BJ (cell line): Measurements from ENCODE around the gene TAF4. TPM values are rescaled to one million over a fixed set of nuclear protein-coding genes. Genes with fewer than 3 reads are reported as not detected.

Experiments used
- CTCF ChIA-PET: fragments of 350-600 bp; formaldehyde crosslinking; extraction: SDS; loops from one replicate; lab custom pipeline; 2021; ENCODE audit warnings: antibody characterized with exemption, inconsistent platforms; lab: Yijun Ruan, JAX
- POLR2A ChIA-PET: fragments of 300-600 bp; sonication (Branson Sonifier 250); formaldehyde crosslinking; extraction: SDS; loops from one replicate; lab custom pipeline; 2021; ENCODE audit warnings: antibody characterized with exemption; lab: Charles Lee
- DNase-seq: peaks from one replicate; pipeline ENCODE4 v3.0.0-alpha.2; 2011; ENCODE audit warnings: low read depth
- H3K27me3 ChIP-seq: 2 replicates; pipeline ENCODE4 v1.6.0; 2011; ENCODE audit warnings: low read length; ENCODE audit not compliant: control insufficient read depth, insufficient read depth
- H3K36me3 ChIP-seq: 2 replicates; pipeline ENCODE4 v1.5.1; 2011; ENCODE audit warnings: low read length; ENCODE audit not compliant: control insufficient read depth, insufficient read depth
- H3K4me3 ChIP-seq: 2 replicates; pipeline ENCODE4 v1.5.1; 2011; ENCODE audit warnings: low read depth, mild to moderate bottlenecking, control low read depth, low read length
- polyA plus RNA-seq: library from polyadenylated mRNA; depleted of rRNA; stranded (reverse); fragments of >200 nt; gene quantifications from 2 replicates; pipeline ENCODE4 v1.2.3, GENCODE V29; 2011
- TF ChIP-seq, protein P1 (sequence below): IDR thresholded peaks from 2 replicates; pipeline ENCODE4 v1.5.1; 2011; ENCODE audit warnings: low read depth, mild to moderate bottlenecking, control low read depth, inconsistent platforms, low read length, moderate library complexity; ENCODE audit not compliant: insufficient read depth

Gene TAF4
- polyA plus RNA-seq, 1 experiment = 1.2 TPM

DNA sequence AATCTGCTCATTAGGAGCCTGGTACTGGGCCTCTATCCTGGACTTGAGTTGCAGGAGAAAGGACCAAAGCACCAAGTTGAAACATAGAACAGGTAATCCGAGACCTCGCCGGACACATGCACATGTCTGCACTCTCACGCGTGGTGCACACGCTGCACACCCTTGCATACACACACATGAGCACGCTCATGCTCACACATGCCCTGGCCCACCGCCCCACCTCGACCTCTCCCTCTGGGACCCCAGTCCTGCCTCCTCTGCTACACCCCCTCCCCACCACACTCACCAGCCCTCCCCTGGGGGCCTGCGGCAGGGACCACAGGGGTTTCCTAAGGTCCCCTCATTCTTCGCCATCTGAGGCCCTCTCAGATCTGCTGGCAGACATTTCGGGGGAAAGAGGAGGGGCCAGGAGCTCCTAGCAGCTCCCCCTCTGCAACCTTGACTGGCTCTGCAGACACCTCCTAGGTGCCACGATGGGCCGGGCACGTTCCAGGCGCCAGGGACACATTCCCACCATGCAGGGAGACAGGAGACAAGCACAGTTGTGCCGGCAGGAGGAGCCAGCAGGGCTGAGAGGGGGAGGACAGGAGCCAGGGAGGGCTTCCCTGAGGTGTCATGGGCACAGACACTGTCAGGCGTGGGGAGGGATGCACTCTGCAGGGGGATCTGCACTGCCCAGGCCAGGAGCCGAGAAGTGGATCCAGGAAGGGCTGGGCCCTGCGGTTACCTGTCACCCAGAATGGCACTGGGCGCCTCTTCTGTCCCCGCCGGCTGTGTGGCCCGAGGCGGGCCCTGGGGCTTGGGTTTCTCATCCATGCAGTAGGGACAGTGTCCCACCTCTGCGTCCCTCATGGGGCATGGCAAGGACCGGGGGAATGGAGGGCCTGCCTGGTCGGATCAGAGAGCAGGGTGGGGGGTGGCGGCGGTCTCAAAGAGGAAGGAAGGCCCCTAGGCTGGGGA, 31.0 kb upstream of the TAF4 start:
- H3K36me3 ChIP-seq = no peaks in the 10 kb centered on the region
- ChIA-PET POLR2A (no interaction called here), CTCF (no interaction called here)
- no peaks in the 10 kb centered on the region for H3K27me3 ChIP-seq
- DNase-seq = no peak
- TF ChIP-seq, protein P1, sequence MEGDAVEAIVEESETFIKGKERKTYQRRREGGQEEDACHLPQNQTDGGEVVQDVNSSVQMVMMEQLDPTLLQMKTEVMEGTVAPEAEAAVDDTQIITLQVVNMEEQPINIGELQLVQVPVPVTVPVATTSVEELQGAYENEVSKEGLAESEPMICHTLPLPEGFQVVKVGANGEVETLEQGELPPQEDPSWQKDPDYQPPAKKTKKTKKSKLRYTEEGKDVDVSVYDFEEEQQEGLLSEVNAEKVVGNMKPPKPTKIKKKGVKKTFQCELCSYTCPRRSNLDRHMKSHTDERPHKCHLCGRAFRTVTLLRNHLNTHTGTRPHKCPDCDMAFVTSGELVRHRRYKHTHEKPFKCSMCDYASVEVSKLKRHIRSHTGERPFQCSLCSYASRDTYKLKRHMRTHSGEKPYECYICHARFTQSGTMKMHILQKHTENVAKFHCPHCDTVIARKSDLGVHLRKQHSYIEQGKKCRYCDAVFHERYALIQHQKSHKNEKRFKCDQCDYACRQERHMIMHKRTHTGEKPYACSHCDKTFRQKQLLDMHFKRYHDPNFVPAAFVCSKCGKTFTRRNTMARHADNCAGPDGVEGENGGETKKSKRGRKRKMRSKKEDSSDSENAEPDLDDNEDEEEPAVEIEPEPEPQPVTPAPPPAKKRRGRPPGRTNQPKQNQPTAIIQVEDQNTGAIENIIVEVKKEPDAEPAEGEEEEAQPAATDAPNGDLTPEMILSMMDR = no peak
- H3K4me3 ChIP-seq = no peak overlapping the region

DNA sequence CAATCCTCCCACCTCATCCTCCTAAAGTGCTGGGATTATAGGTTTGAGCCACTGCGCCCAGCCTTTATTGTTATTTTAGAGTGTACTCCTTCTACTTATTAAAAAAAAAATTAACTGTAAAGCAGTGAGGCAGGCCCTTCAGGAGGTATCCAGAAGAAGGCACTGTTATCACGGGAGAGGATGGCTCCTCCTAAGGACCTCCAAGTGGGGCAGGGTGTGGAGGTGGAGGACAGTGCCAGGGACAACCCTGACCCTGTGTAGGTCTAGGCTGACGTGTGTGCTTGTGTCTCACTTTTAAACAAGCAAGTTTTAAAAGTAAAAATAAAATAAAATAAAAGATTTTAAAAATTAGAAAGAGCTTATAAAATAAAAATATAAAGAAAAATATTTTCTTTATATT, 23.7 kb upstream of the TAF4 start:
- H3K36me3 ChIP-seq = no peaks in the 10 kb centered on the region
- ChIA-PET CTCF (interaction anchor here (1.1 to 1.4 kb wide), 2 partner anchors 23 to 48 kb away, joined by 4 to 5 read pairs; no protein-coding TSS in a partner anchor), POLR2A (no interaction called here)
- H3K27me3 ChIP-seq = no peaks in the 10 kb centered on the region
- no peak overlapping the region for H3K4me3 ChIP-seq
- DNase-seq = no peak
- TF ChIP-seq, protein P1 = no peak

DNA sequence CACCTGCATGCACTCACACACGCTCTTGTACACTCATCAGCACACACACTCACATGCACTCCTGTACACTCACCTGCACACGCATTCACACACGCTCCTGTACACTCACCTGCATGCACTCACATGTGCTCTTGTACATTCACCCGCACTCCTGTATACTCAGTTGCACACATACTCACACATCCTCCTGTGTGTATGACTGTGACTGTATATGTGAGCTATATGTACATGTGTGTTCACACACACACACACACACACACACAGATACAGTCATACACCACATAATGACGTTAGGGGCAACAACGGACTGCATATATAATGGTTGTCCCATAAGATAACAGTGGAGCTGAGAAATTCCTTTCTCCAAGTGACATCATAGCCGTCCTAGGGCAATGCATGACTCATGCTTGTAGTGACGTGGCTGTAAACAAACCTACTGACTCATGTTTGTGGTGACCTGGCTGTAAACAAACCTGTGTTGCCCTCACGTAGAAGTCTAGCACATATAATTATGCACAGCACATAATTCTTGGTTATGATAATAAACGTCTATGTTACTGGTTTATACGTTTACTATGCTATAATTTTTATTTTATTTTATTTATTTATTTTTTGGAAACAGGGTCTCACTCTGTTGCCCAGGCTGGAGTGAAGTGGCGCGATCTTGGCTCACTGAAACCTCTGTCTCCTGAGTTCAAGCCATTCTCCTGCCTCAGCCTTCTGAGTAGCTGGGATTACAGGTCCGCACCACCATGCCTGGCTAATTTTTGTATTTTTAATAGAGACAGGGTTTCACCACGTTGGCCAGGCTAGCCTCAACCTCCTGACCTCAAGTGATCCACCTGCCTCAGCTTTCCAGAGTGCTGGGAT, 22.8 kb upstream of the TAF4 start:
- peak; percentile 41 for DNase-seq
- ChIA-PET CTCF (interaction anchor here (0.9 to 1.1 kb wide), 2 partner anchors 19 to 49 kb away, joined by 3 to 5 read pairs; no protein-coding TSS in a partner anchor), POLR2A (no interaction called here)
- H3K4me3 ChIP-seq = no peak overlapping the region
- no peaks in the 10 kb centered on the region for H3K27me3 ChIP-seq
- TF ChIP-seq, protein P1 = no peak
- H3K36me3 ChIP-seq = no peaks in the 10 kb centered on the region

DNA sequence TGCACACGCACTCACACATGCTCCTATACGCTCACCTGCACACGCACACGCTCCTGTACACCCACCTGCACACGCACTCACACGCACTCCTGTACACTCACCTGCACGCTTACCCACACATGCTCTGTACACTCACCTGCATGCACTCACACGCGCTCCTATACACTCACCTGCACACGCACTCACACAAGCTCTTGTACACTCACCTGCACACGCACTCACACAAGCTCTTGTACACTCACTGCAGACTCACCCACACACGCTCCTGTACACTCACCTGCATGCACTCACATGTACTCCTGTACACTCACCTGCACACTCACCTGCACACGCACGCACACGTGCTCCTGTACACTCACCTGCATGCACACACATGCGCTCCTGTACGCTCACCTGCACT, 22.0 kb upstream of the TAF4 start:
- ChIA-PET CTCF (no interaction called here), POLR2A (no interaction called here)
- no peaks in the 10 kb centered on the region for H3K36me3 ChIP-seq
- H3K27me3 ChIP-seq = no peaks in the 10 kb centered on the region
- DNase-seq = no peak
- no peak overlapping the region for H3K4me3 ChIP-seq
- TF ChIP-seq, protein P1 = no peak

DNA sequence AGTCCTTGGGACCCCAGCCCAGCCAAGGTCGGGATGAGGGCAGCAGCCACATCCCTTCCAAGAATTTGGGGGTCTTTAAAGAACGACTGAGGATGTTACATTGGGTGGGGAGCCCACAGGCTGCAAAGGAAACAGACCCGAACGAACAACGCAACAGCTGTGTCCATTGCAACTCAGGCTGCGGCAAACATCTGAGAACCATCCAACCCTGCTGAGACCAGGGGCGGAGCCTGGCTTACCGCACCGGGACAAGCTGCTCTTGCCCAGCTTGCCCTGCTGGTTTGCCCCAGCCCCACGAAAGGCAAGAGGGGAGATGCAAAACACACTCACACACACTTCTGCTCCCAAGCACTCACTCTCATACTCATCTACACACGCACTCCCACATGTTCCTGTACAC, 21.5 kb upstream of the TAF4 start:
- no peaks in the 10 kb centered on the region for H3K27me3 ChIP-seq

More for the DNA sequence above, 21.5 kb upstream of the TAF4 start:
- TF ChIP-seq, protein P1 = no peak
- no peak for DNase-seq
- no peaks in the 10 kb centered on the region for H3K36me3 ChIP-seq
- ChIA-PET POLR2A (no interaction called here), CTCF (no interaction called here)
- H3K4me3 ChIP-seq = no peak overlapping the region
